Stimulated activated CD8-positive, alpha-beta memory T cell treated with anti-CD3 and anti-CD28 coated beads, Interleukin-4, amount 100 ng/mL, for 4 hours (primary cell): ENCODE results near the gene PMEPA1.
A peak's percentile ranks its signal among the peaks of the same experiment; 100 is the strongest.

Experiments used
- DNase-seq, 2 donors: peaks; one replicate each; pipeline ENCODE4 v3.0.0-alpha.2; 2020; ENCODE audit warnings: low read depth in 2 of 2, low spot score in 1 of 2

Gene PMEPA1, protein sequence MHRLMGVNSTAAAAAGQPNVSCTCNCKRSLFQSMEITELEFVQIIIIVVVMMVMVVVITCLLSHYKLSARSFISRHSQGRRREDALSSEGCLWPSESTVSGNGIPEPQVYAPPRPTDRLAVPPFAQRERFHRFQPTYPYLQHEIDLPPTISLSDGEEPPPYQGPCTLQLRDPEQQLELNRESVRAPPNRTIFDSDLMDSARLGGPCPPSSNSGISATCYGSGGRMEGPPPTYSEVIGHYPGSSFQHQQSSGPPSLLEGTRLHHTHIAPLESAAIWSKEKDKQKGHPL

DNA sequence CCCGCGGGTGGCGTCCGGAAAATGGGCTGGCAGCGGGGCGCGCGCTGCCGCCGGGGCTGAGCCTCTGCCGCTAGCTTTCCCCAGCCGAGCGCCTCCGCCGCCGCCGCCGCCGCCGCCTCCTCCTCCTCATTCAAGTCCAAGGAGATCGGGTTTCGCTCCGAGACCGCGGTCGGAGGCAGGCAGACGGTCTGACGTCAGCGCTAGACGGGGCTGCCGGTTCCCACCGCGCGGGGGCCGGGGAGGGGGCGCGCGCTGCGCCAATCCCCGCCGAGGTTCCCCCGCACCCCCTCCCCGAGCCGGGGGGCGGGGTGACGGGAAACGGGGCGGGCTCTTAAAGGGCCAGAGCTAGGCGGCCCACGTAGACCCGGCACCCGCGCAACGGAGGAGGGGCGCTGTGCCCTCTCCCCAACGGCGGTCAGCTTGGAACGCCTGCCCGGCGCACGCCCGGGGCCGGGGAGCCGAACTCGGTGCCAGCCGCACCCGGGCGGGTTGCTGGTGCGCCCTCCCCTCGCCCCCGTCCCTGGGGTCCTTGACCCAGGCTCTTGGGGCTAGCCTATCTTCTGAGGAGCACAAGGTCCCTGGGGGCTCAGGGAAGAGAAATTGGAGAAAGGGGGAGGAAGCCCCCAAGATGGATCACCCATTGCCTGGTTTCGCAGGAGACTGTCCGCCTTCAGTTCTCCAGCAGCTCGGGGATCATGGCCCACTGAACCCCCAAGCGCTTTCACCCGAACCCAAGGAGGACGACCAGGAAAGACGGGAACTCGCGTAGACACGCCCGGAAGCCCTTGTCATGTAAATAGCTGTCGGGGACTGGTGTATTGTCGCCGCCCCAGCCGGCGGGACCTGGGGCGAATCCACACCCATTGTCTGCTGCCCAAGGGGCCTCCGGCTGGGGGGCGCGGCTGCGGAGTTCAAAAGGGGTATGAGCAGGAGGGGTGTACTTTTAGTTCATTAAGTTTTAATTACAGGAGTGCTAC is at the start of gene PMEPA1:
Gene PMEPA1, minus strand, starts transcription at position 193 of the 977 bp plus-strand sequence. CDS start 433 bp downstream, outside the sequence.
- DNase-seq = peak; percentile 83 to 91

DNA sequence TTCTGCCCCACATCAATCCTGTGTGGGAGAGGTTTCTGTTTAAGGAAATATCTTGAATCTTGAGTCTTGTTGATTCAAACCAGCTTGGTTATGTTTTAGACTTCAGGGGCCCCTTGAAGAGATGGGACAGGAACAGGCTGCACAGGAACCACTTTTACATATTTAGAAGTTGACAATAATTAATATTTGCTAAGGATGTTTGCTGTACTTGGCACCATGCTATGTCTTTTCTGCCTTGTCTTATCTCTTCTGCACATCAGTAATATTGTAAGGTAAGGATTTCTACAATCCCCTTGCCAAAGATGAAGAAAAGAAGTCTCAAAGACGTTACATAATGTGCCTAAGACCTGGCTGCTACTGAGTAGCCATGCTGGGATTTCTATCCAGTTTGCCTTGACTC is 48.0 kb upstream of the PMEPA1 start:
- DNase-seq = no peak

DNA sequence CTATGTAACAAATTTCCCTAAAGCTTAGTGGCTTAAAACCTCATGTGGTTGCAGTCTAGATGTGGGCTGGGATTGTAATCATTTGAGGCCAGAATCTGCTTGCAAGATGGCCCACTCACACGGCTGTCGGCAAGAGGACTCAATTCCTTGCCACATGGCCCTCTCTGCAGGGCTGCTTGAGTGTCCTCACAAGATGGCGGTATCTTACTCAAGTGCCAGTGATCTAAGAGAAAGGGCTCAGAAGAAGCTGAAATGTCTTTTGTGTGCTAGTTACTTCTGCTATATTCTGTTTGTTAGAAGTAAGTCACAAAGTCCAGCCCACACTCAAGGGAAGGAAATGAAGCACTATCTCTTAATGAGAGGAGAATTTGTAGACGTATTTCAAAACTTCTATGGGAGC is 47.1 kb upstream of the PMEPA1 start:
- no peak for DNase-seq

DNA sequence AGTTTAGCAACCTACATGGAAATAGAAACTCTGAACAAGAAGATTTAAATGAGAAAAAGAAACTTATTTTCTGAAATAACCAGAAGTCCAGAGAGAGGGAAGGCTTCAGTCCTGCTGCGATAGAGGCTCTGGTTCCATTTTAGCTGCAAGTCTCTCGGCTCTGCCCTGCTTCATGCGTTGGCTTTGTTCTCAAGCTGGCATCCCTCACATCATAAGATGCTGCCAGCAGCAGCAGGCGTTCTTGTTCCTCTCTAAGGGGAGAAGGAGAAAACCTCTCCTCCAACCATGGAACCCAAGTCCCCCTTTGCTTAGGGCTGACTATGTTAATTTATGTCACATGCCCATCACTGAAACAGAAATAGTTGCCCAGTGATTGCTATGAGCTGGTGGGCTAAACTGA is 46.4 kb upstream of the PMEPA1 start:
- DNase-seq = no peak

DNA sequence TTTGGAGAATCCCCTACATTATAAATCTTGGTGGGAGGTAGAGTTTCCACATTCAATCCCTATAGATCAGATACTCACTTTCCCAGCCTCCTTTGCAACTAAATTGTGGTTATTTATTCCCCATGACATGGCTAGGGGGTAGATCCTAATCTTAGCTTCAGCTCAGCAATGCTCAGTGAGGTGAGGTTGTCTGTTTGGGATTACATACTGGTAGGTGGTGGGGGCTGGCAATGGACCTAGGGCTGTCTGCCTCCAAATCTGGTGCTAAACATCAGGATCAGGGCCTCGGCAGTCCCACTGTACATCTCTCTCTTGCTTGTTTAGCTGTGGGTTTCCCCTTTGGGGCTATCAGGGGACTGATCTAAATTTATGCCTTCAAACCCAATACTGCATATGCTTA is 45.8 kb upstream of the PMEPA1 start:
- DNase-seq = no peak

DNA sequence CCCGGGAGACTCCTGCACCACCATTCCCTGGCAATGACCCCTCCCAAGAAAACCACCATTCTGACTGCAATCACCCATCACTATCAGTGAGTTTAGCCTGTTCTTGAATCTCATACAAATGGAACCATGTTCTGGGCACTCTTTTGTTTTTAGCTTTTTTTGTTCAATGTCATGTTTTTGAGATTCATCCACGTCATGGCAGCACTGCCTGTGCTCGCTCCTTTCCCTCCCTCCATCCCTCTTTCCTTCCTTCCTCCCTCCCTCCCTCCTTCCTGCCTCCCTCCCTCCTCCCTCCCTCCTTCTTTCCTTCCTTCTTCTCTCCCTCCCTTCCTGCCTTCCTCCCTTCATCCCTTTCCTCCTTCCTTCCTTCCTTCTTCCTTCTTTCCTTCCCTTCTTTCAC is 44.4 kb upstream of the PMEPA1 start:
- no peak for DNase-seq

DNA sequence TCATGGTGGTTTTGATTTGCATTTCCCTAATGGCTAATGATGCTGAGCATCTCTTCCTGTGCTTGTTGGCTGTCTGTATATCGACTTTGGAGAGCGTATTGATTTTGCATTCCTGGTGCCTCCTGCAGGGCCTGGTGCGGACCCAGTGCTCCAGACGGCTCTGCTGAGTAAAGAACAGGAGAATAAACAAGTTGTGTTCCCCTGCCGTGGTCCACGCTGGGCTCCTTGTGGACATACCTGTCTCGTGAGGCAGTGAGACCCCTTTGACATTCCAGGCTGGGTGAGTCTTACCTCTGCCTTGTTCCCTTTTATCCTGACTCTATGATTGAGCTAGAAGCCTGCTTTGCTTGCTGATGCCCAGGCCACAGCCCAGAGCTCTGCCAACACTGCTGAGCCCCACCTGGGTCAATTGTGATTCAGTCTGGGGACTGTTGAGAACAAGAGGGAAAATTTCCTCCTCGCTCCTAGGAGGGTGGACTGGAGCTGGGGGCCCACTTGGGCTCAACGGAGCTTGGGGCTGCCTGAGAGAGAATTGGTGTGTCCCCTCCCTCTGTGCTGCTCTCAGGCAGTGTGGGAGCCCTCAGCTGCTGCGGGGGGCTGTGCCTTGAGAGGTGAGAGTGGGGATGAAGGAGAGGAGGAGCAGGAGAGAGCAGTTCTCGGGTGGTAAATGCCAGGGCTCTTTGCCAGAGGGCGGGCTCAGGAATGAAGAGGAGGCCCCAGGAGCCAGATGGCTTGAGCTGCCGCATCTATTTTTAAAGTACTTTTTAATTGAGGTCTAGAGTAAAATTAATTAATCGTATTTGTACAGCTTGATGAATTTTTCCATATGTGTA is 43.7 kb upstream of the PMEPA1 start:
- no peak for DNase-seq

DNA sequence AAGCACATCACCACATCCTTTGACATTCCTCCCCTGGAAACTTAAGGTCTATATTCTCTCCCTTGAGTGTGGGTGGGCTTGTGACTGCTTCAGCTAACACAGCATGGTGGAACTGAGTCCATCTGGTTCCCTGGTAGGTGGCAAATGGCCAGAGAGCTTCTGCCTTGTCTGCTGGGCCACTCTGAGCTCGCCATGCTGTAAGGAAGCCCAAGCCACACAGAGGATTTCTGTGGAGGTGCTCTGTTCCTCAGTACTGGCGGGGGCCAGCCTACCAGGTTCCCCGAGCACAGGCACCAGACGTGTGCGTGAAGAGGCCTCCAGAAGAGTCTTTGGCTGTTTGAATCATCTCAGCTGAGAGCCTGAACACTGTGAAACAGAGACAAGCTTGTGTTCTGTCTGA is 41.6 kb upstream of the PMEPA1 start:
- no peak for DNase-seq

DNA sequence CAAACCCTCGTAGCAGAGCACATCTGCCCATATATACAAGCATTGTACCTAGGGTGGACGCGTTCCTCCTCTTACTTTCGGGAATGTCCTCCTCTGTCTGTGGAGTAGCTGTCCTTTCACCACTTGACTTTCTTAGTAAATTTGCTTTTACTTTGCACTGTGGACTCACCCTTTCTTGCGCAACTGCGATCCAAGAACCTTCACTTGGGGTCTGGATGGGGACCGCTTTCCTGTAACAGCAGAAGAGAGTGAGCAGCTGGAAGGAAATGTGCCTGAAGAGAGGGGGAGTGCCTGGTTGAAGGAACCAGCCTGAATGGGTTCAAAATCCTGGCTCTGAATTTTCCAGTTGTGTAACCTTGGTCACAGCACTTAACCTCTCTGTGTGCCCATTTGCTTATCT is 40.1 kb upstream of the PMEPA1 start:
- DNase-seq = no peak

DNA sequence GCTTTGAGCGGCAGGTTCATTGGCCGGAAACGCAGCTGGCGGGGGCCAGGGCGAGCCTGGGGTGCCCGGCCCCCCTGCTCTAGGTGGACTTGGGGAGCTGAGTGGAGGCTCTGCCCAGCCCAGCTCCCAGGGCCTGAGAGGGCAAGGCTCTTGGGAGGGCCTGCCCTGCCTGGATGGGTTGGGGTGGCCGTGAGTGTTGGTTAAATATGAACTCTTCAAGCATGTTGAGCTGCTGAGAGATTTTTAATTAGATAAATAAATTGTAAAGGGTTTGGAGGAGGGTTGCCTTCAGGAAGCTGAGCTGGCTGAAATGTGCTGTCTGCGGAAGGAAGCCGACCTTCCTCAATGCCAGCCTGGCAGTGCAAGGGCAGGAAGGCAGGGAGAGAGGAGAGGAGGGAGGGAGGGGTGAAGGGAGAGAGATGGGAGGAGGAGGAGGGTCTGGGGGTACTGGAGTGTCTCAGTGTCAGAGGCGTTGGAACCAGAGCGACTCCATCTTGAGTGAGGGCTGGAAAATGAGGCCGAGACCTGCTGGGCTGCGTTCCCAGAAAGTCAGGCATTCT is 39.4 kb upstream of the PMEPA1 start:
- no peak for DNase-seq

DNA sequence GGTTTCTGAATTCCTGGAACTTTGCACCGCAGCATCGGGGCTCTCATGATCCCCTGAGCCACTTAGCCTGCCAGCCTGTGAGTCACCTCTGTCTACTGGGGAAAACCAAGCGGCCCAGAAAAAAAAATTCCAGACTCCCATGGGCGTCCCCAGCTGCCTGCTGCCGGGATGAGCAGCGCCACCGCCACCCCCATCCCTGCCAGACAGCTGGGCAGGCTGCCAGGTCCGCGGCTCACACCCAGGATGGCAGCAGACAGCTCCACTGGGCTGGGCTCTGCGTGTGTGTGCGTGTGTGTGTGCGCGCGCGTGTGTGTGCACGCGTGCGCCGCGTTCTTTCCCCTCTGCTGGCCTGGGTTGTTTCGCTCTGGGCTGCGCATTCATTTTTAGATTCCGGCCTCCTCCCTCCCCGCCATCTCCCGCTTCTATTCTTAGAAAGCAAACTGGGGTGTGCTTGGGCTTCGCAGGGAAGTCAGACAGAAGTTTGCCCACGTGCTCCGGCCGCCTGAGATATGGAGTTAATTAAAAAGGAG is 38.9 kb upstream of the PMEPA1 start:
- DNase-seq = peak; percentile 6 to 30

DNA sequence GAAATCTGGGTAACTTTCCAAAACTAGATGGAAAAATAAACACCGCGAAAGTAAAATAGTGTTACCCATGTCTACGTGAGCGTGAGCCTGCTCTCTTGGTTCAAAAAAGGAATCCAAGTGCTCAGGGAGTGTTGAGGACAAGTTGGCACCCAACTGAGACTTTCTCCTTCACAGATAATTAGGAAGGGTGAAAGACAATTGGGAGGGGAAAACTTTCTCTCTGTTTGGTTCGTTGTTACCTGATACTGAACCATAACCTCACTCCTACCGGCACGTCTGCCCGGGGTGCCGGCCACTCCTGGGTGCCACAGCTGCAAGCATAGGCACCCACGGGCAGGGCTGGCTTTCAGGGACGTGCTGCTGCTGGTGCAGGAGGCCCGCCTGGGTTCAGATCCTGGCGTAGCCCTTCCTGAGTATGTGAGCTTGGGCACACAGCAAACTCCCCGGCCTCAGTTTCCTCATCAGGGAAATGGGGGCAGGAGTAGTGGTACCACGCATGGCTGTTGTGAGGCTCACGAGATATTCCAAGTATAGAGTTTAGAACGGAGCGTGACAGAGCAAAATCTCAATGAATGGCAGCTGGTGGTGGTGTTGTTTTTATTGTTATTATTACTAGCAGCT is 38.2 kb upstream of the PMEPA1 start:
- no peak for DNase-seq

DNA sequence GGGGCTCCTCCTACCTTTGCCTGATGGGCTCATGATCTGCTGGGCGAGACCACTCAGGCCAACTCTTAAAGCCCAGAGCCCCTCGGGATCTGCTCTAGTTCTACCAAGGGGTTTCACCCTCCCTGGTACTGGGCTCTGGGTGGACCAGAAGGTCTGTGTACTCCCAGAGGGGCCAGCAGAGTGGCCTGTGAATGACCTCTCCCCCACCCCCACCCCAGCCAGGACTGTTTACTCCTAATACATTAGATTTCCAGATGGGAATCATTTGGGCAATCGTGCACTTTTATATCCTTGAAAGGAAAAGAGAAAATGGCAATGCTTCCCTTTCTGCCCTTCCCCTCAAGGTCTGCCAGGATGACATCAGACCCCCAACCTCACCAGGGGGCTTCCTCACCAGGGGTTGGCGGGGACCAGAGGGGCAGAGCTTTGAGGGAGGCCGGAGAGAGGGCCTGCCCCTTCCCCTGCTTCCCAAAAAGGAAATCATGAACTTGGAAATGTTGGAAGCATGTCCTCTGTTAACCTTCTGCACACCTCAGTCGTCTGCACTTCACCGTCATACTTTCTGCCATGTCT is 37.1 kb upstream of the PMEPA1 start:
- no peak for DNase-seq

DNA sequence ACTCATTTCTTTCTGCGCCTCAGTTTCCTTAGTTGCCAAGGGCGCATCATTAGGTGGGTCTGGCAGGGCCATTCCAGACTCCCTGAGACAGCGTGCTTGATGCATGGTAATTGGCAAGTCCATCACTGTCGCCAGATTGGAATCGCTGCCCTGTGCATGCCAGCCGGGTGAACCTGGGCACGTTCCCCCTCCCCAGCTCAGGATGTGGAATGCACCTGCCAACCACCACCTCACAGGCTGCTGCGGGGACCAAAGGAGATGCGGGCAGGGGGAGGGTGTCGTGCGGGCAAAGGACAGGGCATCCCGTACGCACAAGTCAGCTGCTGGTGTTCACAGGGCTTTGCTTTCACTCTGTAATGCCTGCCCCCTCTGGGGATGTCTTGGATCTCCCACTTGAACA is 36.4 kb upstream of the PMEPA1 start:
- no peak for DNase-seq

DNA sequence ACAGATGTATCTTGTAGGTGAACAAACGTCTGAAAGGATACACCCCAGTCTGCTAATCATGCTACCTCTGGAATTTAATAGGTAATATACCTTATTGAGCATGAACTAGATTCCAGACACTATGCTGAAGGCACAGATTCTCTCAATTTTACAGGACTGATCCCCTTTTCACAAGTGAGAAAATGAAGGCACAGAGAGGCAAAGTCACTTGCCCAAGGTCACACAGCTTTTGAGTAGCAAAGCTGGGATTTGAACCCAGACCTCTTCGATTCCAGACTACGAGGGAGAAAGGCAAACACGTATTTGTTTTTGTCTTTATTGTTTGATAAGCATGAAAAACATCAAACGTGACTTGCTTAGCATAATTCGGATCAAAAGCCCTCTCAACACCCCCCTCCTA is 34.4 kb upstream of the PMEPA1 start:
- DNase-seq = no peak

DNA sequence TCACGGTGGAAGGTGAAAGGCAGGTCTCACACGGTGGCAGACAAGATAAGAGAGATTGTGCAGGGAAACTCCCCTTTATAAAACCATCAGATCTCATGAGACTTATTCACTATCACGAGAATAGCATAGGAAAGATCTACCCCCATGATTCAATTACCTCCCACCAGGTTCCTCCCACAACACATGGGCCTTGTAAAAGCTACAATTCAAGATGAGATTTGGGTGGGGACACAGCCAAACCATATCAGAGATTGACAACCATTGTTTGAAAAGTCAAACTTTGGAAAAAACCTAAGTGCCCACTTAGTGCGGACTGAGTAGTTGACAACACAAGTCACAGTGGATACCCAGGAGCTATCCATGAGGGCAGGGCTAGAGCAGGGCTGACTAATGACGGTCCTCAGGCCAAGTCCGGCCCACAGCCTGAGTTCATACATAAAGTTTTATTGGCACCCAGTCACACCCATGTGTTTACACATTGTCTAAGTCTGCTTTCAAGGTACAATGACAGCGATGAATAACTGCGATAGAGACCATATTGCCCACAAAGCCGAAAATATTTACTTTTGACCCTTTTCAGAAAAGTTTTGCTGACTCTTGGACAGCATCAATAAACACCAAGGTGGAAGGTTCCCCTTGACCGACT is 33.8 kb upstream of the PMEPA1 start:
- no peak for DNase-seq

DNA sequence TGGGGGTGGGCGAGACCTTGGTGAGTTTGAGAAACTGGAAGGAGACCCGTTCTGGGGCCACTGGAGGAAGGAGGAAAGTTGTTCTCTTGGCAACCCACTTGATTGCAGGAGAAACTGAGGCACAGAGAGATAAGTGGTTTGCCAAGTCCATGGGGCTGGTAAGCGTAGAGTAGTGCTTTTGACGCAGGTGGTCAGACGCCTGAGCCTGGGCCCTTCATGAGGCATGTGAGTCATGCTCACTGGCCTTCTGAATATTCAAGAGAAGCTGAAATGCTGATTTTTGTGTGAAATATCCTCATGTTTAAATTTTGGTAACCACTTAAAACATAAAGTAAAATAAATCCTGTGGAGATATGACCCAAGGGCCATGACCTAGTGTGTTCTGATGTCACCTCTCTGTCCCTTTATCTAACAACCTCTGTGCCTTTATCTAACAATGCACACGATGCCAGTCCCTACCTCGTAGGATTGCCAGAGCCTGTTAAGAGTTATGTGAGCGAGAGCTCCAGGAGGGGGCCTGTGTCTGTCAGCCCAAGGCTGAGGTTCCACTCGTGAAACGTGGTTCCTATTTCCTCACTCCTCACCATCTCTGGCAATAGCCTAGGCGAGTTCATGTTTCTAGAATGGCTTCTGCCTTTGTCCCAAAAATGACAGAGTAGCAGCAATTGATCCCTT is 32.8 kb upstream of the PMEPA1 start:
- DNase-seq = no peak

DNA sequence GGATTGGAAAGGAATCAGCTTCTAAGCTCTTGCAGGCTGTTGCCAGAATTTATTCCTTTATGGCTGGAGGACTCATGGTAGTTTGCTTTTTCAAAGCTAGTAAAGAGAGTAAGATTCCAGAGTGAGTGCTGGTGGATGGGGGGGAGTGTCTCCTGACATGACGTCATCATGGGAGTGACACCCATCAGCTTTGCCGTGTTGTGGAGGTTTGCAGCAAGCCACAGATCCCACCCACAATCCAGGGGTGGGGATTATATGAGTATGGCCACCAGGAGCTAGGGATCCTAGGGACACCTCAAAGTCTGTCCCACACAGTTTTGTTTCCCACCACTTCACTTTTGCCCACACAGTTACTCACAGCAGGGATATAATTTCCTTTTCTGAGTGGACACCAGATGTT is 28.7 kb upstream of the PMEPA1 start:
- DNase-seq = no peak

DNA sequence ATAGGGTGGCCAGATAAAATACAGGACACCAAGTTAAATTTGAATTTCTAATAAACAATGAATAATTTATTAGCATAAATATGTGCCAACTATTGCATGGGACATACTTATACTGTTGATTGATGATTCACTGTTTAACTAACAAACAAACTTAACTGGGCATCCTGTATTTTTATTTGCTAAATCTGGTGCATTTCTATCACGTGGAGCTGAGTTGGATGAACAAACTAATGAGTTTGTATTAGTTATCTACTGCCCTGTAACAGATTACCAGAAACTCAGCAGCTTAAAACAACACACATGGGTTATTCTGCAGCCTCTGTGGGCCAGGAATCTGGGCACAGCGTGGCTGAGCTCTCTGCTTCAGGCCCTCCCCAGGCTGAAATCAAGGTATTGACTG is 28.2 kb upstream of the PMEPA1 start:
- no peak for DNase-seq
